ENCODE results near the gene UGT1A6.

Gene UGT1A6

DNA sequence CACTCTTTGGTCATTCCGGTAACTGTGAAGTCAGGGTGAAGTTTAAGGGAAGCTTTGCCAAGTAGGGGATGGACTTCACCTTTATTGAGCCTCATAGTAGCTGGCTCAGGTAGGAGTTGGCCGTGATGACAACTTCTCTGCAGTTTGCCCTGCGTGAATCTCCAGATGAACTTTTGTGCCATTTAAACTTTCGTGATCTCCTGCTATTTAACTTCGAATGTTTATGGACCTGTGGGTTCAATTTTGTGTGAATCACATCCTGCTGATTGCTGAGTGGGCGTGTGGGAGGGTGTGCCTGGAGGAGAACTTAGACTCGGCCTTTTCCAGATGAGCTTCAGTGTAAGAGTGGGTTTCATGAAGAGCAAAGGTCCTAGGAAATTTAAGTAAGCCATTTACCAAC, 71.6 kb downstream of the UGT1A6 start:
- Mint-ChIP-seq H3K27me3 (ENCODE audit: low read depth) (peaks cover 5% of the 10 kb centered on the region), H3K9me3 (no peaks in the 10 kb centered on the region), H3K36me3 (ENCODE audit: low read depth) (no peaks in the 10 kb centered on the region), H3K27ac (no peak overlapping the region), H3K4me1 (no peaks in the 10 kb centered on the region), H3K4me3 (no peak overlapping the region)
- TF ChIP-seq, protein P1, sequence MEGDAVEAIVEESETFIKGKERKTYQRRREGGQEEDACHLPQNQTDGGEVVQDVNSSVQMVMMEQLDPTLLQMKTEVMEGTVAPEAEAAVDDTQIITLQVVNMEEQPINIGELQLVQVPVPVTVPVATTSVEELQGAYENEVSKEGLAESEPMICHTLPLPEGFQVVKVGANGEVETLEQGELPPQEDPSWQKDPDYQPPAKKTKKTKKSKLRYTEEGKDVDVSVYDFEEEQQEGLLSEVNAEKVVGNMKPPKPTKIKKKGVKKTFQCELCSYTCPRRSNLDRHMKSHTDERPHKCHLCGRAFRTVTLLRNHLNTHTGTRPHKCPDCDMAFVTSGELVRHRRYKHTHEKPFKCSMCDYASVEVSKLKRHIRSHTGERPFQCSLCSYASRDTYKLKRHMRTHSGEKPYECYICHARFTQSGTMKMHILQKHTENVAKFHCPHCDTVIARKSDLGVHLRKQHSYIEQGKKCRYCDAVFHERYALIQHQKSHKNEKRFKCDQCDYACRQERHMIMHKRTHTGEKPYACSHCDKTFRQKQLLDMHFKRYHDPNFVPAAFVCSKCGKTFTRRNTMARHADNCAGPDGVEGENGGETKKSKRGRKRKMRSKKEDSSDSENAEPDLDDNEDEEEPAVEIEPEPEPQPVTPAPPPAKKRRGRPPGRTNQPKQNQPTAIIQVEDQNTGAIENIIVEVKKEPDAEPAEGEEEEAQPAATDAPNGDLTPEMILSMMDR (IDR thresholded peaks at IDR 0.05; ENCODE audit: unreplicated experiment in 3 of 3), result no peak

DNA sequence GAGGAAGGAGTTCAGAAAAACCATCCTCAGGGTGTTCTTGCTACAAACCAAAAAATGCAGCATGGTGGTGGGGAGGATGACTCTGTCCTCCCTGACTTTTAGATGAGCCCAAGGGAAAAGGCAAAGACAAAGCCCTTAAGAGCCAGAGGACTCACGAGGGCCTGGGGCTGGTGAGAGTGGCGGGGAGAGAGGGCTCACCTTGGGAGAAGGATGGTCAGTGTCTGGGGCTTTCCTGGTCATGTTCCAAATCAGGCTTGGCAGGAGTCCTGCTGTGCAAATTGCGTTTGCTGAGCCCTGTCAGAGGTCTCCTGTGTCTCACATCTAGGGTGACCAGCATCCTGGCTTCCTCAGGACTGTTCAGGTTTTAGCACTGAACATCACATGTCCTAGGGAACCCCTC, 72.1 kb downstream of the UGT1A6 start:
- TF ChIP-seq, protein P1 (IDR thresholded peaks at IDR 0.05; ENCODE audit: unreplicated experiment in 3 of 3), result no peak
- H3K27me3 Mint-ChIP-seq (ENCODE audit: low read depth), result peaks cover 5% of the 10 kb centered on the region
- no peaks in the 10 kb centered on the region for H3K9me3 Mint-ChIP-seq
- no peaks in the 10 kb centered on the region for H3K36me3 Mint-ChIP-seq (ENCODE audit: low read depth)
- no peaks in the 10 kb centered on the region for H3K4me1 Mint-ChIP-seq
- H3K27ac Mint-ChIP-seq, result no peak overlapping the region
- H3K4me3 Mint-ChIP-seq, result no peak overlapping the region

DNA sequence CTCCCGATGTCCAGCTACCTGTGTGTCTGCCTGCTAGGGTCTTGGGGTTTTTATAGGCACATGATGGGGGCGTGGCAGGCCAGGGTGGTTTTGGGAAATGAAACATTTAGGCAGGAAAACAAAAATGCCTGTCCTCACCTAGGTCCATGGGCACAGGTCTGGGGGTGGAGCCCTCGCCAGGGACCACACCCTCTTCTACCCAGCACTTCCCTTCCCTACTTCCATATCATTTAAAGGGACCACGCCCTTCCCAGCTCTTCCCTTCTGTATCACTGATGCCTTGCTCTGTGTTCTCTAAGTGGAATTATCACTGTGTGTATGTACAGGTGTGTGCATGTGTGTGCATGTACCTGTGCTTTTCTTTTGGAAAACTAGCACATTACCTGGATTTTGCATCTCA, 73.7 kb downstream of the UGT1A6 start:
- no peaks in the 10 kb centered on the region for H3K36me3 Mint-ChIP-seq (ENCODE audit: low read depth)
- TF ChIP-seq, protein P1 (IDR thresholded peaks at IDR 0.05; ENCODE audit: unreplicated experiment in 3 of 3), result no peak
- no peak overlapping the region for H3K4me3 Mint-ChIP-seq
- no peaks in the 10 kb centered on the region for H3K9me3 Mint-ChIP-seq
- H3K27me3 Mint-ChIP-seq (ENCODE audit: low read depth), result no peaks in the 10 kb centered on the region
- no peaks in the 10 kb centered on the region for H3K4me1 Mint-ChIP-seq
- no peak overlapping the region for H3K27ac Mint-ChIP-seq

DNA sequence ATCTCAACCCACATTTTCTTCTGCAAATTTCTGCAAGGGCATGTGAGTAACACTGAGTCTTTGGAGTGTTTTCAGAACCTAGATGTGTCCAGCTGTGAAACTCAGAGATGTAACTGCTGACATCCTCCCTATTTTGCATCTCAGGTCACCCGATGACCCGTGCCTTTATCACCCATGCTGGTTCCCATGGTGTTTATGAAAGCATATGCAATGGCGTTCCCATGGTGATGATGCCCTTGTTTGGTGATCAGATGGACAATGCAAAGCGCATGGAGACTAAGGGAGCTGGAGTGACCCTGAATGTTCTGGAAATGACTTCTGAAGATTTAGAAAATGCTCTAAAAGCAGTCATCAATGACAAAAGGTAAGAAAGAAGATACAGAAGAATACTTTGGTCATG, 75.4 kb downstream of the UGT1A6 start:
- H3K4me1 Mint-ChIP-seq, result no peaks in the 10 kb centered on the region
- TF ChIP-seq, protein P1 (IDR thresholded peaks at IDR 0.05; ENCODE audit: unreplicated experiment in 3 of 3), result no peak
- no peaks in the 10 kb centered on the region for H3K36me3 Mint-ChIP-seq (ENCODE audit: low read depth)
- no peak overlapping the region for H3K4me3 Mint-ChIP-seq
- no peak overlapping the region for H3K27ac Mint-ChIP-seq
- H3K27me3 Mint-ChIP-seq (ENCODE audit: low read depth), result peaks cover 3% of the 10 kb centered on the region
- no peaks in the 10 kb centered on the region for H3K9me3 Mint-ChIP-seq

DNA sequence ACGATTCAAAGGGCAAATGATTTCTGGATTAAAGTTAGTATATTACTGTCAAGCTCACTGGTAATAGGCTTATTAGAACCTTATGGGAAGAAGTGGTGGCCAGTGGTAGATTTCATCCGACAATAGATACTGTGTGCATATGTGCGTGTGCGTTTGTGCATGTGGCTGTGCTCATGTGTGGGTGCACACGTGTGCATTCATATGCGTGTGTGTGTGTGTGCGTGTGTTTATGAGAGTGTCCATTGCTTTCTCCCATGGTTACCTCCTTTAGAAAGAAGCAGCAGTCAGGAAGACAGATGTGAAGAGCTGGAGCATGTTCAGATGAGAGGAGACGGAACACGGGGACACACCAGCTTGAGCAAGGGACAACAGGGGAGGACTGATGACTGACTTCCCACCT, 76.6 kb downstream of the UGT1A6 start:
- TF ChIP-seq, protein P1 (IDR thresholded peaks at IDR 0.05; ENCODE audit: unreplicated experiment in 3 of 3), result no peak
- Mint-ChIP-seq H3K27me3 (ENCODE audit: low read depth) (peaks cover 3% of the 10 kb centered on the region), H3K4me1 (no peaks in the 10 kb centered on the region), H3K27ac (no peak overlapping the region), H3K9me3 (no peaks in the 10 kb centered on the region), H3K4me3 (no peak overlapping the region), H3K36me3 (ENCODE audit: low read depth) (no peaks in the 10 kb centered on the region)

DNA sequence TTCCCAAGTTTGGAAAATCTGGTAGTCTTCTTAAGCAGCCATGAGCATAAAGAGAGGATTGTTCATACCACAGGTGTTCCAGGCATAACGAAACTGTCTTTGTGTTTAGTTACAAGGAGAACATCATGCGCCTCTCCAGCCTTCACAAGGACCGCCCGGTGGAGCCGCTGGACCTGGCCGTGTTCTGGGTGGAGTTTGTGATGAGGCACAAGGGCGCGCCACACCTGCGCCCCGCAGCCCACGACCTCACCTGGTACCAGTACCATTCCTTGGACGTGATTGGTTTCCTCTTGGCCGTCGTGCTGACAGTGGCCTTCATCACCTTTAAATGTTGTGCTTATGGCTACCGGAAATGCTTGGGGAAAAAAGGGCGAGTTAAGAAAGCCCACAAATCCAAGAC, 79.5 kb downstream of the UGT1A6 start:
- Mint-ChIP-seq H3K9me3 (peaks cover 1% of the 10 kb centered on the region), H3K36me3 (ENCODE audit: low read depth) (no peaks in the 10 kb centered on the region), H3K4me3 (no peak overlapping the region), H3K27ac (no peak overlapping the region), H3K4me1 (no peaks in the 10 kb centered on the region), H3K27me3 (ENCODE audit: low read depth) (peaks cover 7% of the 10 kb centered on the region)
- TF ChIP-seq, protein P1 (IDR thresholded peaks at IDR 0.05; ENCODE audit: unreplicated experiment in 3 of 3), result no peak
